ENCODE data around the gene RHAG. TPM values are rescaled to one million over a fixed set of nuclear protein-coding genes. Genes with fewer than 3 reads are reported as not detected.

Gene RHAG
- total and polyA plus RNA-seq, 4 donors, result 0.03 to 5.7 (median 0.31) TPM; not detected in 1

DNA sequence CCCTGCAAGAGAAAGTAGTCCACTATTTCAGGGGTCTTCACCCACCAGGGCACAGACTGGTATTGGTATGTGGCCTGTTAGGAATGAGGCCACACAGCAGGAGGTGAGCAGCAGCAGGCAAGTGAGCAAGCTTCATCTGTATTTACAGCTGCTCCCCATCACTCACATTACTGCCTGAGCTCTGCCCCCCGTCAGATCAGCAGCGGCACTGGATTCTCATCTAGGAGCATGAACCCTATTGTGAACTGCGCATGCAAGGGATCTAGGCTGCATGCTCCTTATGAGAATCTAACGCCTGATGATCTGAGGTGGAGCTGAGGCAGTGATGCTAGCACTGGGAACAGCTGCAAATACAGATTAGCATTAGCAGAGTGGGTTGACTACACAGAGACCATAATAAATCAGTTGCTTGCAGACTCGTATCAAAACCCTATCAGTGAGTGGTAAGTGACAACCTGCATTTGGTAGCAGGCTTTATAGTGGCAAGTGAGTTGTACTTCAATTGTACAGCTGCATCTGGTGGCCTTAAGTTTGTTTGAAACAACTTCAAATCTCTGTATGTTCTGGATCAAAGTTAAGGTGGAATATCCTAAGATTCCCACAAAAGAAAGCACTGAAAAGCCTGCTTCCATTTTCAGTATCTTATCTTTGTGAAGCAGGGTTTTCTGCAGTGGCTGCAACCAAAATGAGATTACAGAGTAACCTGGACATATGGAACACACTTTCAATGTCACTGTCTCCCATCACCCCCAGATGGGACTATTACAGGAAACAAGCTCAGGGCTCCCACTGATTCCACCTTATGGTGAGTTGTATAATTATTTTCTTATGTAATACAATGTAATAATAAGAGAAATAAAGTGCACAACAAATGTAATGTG, 73.4 kb downstream of the RHAG start:
- ATAC-seq (ENCODE audit: insufficient read depth, low FRiP score), result no peak
- no peak overlapping the region for H3K27ac ChIP-seq (ENCODE audit: low read depth in 1 of 2, low read length in 1 of 2)
- H3K4me1 ChIP-seq (ENCODE audit: control insufficient read depth in 5 of 5, insufficient read depth in 5 of 5, low read length in 5 of 5), result no peaks in the 10 kb centered on the region
- H3K36me3 ChIP-seq (ENCODE audit: control insufficient read depth in 4 of 4, insufficient read depth in 4 of 4, low read length in 4 of 4), result no peaks in the 10 kb centered on the region
- TF ChIP-seq, protein P1, sequence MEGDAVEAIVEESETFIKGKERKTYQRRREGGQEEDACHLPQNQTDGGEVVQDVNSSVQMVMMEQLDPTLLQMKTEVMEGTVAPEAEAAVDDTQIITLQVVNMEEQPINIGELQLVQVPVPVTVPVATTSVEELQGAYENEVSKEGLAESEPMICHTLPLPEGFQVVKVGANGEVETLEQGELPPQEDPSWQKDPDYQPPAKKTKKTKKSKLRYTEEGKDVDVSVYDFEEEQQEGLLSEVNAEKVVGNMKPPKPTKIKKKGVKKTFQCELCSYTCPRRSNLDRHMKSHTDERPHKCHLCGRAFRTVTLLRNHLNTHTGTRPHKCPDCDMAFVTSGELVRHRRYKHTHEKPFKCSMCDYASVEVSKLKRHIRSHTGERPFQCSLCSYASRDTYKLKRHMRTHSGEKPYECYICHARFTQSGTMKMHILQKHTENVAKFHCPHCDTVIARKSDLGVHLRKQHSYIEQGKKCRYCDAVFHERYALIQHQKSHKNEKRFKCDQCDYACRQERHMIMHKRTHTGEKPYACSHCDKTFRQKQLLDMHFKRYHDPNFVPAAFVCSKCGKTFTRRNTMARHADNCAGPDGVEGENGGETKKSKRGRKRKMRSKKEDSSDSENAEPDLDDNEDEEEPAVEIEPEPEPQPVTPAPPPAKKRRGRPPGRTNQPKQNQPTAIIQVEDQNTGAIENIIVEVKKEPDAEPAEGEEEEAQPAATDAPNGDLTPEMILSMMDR (IDR thresholded peaks at IDR 0.05; ENCODE audit: control extremely low read depth, extremely low read depth), result no peak
- WGBS, 2 donors, result 80 to 86% methylated on average over 5 of the region's 5 CpGs
- no peak overlapping the region for H3K9ac ChIP-seq (ENCODE audit: insufficient read depth in 1 of 2, low read length in 2 of 2)
- H3K27me3 ChIP-seq (ENCODE audit: control insufficient read depth in 3 of 3, insufficient read depth in 3 of 3, low read length in 2 of 3), result no peaks in the 10 kb centered on the region
- no peak overlapping the region for H3K4me3 ChIP-seq
- H3K9me3 ChIP-seq (ENCODE audit: control insufficient read depth in 4 of 4, insufficient read depth in 3 of 4, low read length in 3 of 4), result no peaks in the 10 kb centered on the region
- DNase-seq, result no peak

DNA sequence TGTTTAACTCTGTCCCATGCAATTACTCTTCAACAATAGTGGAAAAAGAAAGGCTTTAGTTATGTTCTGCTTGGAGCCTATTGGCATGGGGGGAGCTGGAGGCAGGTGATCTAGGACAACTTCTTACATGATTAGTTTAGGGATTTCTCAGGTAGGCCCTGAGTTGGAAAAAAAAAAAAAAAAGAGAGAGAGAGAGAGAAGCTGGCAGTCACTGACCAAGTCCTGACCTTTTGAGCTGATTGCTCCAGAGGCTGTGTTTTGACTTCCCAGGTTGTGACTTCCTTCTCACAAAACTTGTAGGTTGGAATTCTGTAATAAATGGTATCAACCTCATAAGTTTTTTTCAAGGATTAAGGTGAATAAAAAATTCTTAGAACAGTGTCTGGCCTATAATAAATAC, 78.4 kb downstream of the RHAG start:
- H3K27me3 ChIP-seq (ENCODE audit: control insufficient read depth in 3 of 3, insufficient read depth in 3 of 3, low read length in 2 of 3), result no peaks in the 10 kb centered on the region
- no peak overlapping the region for H3K4me3 ChIP-seq
- ATAC-seq (ENCODE audit: insufficient read depth, low FRiP score) (no peak), DNase-seq (no peak)
- H3K9me3 ChIP-seq (ENCODE audit: control insufficient read depth in 4 of 4, insufficient read depth in 3 of 4, low read length in 3 of 4), result no peaks in the 10 kb centered on the region
- TF ChIP-seq, protein P1 (IDR thresholded peaks at IDR 0.05; ENCODE audit: control extremely low read depth, extremely low read depth), result no peak
- H3K27ac ChIP-seq (ENCODE audit: low read depth in 1 of 2, low read length in 1 of 2), result no peak overlapping the region
- no peak overlapping the region for H3K9ac ChIP-seq (ENCODE audit: insufficient read depth in 1 of 2, low read length in 2 of 2)
- H3K36me3 ChIP-seq (ENCODE audit: control insufficient read depth in 4 of 4, insufficient read depth in 4 of 4, low read length in 4 of 4), result no peaks in the 10 kb centered on the region
- peaks cover 0 to 5% (median 0%) of the 10 kb centered on the region in 5 donors for H3K4me1 ChIP-seq (ENCODE audit: control insufficient read depth in 5 of 5, insufficient read depth in 5 of 5, low read length in 5 of 5)

DNA sequence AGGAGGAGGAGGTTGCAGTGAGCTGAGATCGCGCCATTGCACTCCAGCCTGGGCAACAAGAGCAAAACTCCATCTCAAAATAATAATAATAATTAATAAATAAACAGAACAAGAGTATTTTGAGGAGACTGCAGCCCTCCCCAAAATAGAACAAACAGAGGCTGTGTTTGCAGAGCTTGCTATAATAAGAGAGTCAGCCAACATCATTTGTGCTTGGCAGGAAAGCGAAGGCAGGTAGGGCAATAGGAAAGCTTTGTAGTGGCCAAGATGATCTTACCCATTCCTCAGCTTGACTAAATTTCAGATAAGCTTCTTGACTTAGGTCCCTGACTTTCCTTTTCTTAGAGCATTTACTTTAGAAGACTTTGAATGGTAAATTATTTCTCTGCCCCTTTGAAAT, 79.5 kb downstream of the RHAG start:
- H3K9ac ChIP-seq (ENCODE audit: insufficient read depth in 1 of 2, low read length in 2 of 2), result no peak overlapping the region
- no peak overlapping the region for H3K4me3 ChIP-seq
- no peak overlapping the region for H3K27ac ChIP-seq (ENCODE audit: low read depth in 1 of 2, low read length in 1 of 2)
- H3K36me3 ChIP-seq (ENCODE audit: control insufficient read depth in 4 of 4, insufficient read depth in 4 of 4, low read length in 4 of 4), result no peaks in the 10 kb centered on the region
- ATAC-seq (ENCODE audit: insufficient read depth, low FRiP score) (no peak), DNase-seq (no peak)
- peaks cover 0 to 5% (median 0%) of the 10 kb centered on the region in 5 donors for H3K4me1 ChIP-seq (ENCODE audit: control insufficient read depth in 5 of 5, insufficient read depth in 5 of 5, low read length in 5 of 5)
- H3K9me3 ChIP-seq (ENCODE audit: control insufficient read depth in 4 of 4, insufficient read depth in 3 of 4, low read length in 3 of 4), result no peaks in the 10 kb centered on the region
- TF ChIP-seq, protein P1 (IDR thresholded peaks at IDR 0.05; ENCODE audit: control extremely low read depth, extremely low read depth), result no peak
- H3K27me3 ChIP-seq (ENCODE audit: control insufficient read depth in 3 of 3, insufficient read depth in 3 of 3, low read length in 2 of 3), result peaks cover 0 to 3% (median 0%) of the 10 kb centered on the region in 3 donors
- 71 to 84% methylated on average over 3 of the region's 3 CpGs for WGBS, 2 donors

Data from lung (tissue), 12 donors.